Loucy (cell line): Measurements from ENCODE around the gene CPA4.

Experiments
- H2AFZ ChIP-seq: fragments of 200-600 bp; sonication (generic); 2 replicates; pipeline ENCODE4 v1.6.0; 2016; ENCODE audit warnings: antibody characterized with exemption, mild to moderate bottlenecking, low read length, moderate library complexity
- H3F3A ChIP-seq: fragments of 200-600 bp; 2 replicates; pipeline ENCODE4 v1.6.0; 2016; ENCODE audit warnings: antibody characterized with exemption, low read depth, mild to moderate bottlenecking
- H3K27me3 ChIP-seq: fragments of 200-600 bp; sonication (generic); 2 replicates; pipeline ENCODE4 v1.6.1; 2014; ENCODE audit warnings: low read length, mild to moderate bottlenecking; ENCODE audit not compliant: insufficient read depth, poor library complexity, severe bottlenecking
- H3K36me3 ChIP-seq: fragments of 200-600 bp; sonication (generic); 2 replicates; pipeline ENCODE4 v1.6.1; 2016; ENCODE audit warnings: low read length; ENCODE audit not compliant: insufficient read depth
- H3K4me1 ChIP-seq: fragments of 200-600 bp; sonication (generic); 2 replicates; pipeline ENCODE4 v1.5.1; 2014; ENCODE audit warnings: low read length, mild to moderate bottlenecking; ENCODE audit not compliant: insufficient read depth, poor library complexity, severe bottlenecking
- H3K4me2 ChIP-seq: fragments of 200-600 bp; sonication (generic); 2 replicates; pipeline ENCODE4 v1.6.0; 2014; ENCODE audit warnings: antibody characterized with exemption, low read length, low read depth, mild to moderate bottlenecking; ENCODE audit not compliant: poor library complexity, severe bottlenecking
- H3K4me3 ChIP-seq: fragments of 200-600 bp; sonication (generic); 2 replicates; pipeline ENCODE4 v1.5.1; 2014; ENCODE audit warnings: low read length, mild to moderate bottlenecking, mixed read lengths; ENCODE audit not compliant: poor library complexity, severe bottlenecking
- H3K79me2 ChIP-seq: fragments of 200-600 bp; sonication (generic); 2 replicates; pipeline ENCODE4 v1.6.1; 2014; ENCODE audit warnings: low read length; ENCODE audit not compliant: insufficient read depth
- H3K9ac ChIP-seq: fragments of 200-600 bp; sonication (generic); 2 replicates; pipeline ENCODE4 v1.6.0; 2014; ENCODE audit warnings: mild to moderate bottlenecking, low read depth, low read length, moderate library complexity; ENCODE audit not compliant: poor library complexity, severe bottlenecking
- H3K9me2 ChIP-seq: fragments of 200-600 bp; sonication (generic); replicated peaks from 2 replicates; pipeline ENCODE4 v1.6.1; 2016; ENCODE audit warnings: low read depth, low read length, mixed read lengths
- H3K9me3 ChIP-seq: fragments of 200-600 bp; sonication (generic); 2 replicates; pipeline ENCODE4 v1.6.1; 2014; ENCODE audit warnings: mild to moderate bottlenecking, antibody characterized with exemption, low read length, low read depth; ENCODE audit not compliant: insufficient read depth
- H4K20me1 ChIP-seq: fragments of 200-600 bp; sonication (generic); 2 replicates; pipeline ENCODE4 v1.6.0; 2014; ENCODE audit warnings: antibody characterized with exemption, low read length, mild to moderate bottlenecking; ENCODE audit not compliant: insufficient read depth, poor library complexity, severe bottlenecking
- EZH2phosphoT487 ChIP-seq: fragments of 200-600 bp; IDR thresholded peaks from 2 replicates; pipeline ENCODE4 v1.6.1; 2018; ENCODE audit warnings: antibody characterized with exemption, mild to moderate bottlenecking, moderate library complexity, borderline replicate concordance
- TF ChIP-seq, protein P1 (sequence below): fragments of 200-600 bp; sonication (generic); conservative IDR thresholded peaks from 2 replicates; pipeline ENCODE4 v1.5.1; 2014; ENCODE audit warnings: mild to moderate bottlenecking, antibody characterized with exemption, low read length

CPA4 gene

DNA sequence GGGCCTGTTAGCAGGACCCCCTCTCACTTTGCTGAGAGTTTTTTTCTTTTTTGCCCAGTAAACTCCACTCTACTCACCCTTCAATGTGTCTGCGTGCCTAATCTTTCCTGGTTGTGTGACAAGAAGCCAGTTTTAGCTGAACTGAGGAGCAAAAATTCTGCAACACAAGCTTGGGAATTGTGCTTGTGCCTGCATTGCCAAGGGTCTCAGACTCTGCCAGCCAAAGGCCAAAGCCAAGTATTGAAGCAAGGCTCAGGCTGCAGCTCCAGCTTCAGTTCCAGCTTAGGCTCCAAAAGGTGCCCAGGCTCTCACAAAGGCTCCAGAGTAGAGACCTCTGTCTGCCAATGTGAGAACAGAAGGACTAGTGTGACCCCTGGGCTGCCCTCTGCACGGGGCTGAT, 30.5 kb upstream of the CPA4 start:
- Histone ChIP-seq H3K4me3 (no peak overlapping the region), H4K20me1 (no peaks in the 10 kb centered on the region), H3K4me1 (peaks cover 16% of the 10 kb centered on the region), H3K4me2 (no peak overlapping the region), H2AFZ (peak overlapping the region; percentile 8; the same call in 1 of the 2 replicates), H3K27me3 (no peaks in the 10 kb centered on the region), H3K9me2 (no peaks in the 10 kb centered on the region), H3F3A (no peaks in the 10 kb centered on the region), H3K9ac (no peak overlapping the region), H3K36me3 (no peaks in the 10 kb centered on the region), H3K9me3 (no peaks in the 10 kb centered on the region), H3K79me2 (no peaks in the 10 kb centered on the region)
- TF ChIP-seq, protein P1, sequence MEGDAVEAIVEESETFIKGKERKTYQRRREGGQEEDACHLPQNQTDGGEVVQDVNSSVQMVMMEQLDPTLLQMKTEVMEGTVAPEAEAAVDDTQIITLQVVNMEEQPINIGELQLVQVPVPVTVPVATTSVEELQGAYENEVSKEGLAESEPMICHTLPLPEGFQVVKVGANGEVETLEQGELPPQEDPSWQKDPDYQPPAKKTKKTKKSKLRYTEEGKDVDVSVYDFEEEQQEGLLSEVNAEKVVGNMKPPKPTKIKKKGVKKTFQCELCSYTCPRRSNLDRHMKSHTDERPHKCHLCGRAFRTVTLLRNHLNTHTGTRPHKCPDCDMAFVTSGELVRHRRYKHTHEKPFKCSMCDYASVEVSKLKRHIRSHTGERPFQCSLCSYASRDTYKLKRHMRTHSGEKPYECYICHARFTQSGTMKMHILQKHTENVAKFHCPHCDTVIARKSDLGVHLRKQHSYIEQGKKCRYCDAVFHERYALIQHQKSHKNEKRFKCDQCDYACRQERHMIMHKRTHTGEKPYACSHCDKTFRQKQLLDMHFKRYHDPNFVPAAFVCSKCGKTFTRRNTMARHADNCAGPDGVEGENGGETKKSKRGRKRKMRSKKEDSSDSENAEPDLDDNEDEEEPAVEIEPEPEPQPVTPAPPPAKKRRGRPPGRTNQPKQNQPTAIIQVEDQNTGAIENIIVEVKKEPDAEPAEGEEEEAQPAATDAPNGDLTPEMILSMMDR, result no peak
- no peak for TF ChIP-seq EZH2phosphoT487

DNA sequence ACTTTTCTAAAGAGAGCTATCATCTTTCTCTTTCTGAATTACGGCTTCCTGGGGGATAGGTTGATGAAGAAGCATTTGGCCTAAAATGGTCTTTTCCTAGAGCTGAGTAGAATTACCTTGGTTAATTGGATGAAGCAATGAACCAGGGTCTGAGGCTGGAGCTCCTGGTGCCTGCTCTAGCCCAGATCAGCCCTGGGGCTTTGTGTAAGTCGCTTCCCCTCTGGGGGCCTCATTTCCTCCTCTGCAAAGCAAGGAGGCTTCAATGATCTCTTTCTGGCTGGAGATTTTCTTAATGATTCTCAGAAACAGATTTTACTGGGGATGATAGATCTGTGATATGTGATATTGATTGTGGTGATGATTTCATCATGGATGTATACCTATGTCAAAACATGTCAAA, 29.8 kb upstream of the CPA4 start:
- Histone ChIP-seq H3K9me3 (no peaks in the 10 kb centered on the region), H3K9me2 (no peaks in the 10 kb centered on the region), H2AFZ (peak overlapping the region; percentile 8; the same call in 1 of the 2 replicates), H3K4me1 (peaks cover 19% of the 10 kb centered on the region), H3K36me3 (no peaks in the 10 kb centered on the region), H3K9ac (peak overlapping the region; percentile 1), H3K79me2 (no peaks in the 10 kb centered on the region), H4K20me1 (no peaks in the 10 kb centered on the region), H3K4me2 (peak overlapping the region; percentile 37), H3F3A (no peaks in the 10 kb centered on the region), H3K4me3 (no peak overlapping the region), H3K27me3 (no peaks in the 10 kb centered on the region)
- no peak for TF ChIP-seq EZH2phosphoT487
- TF ChIP-seq, protein P1, result no peak

DNA sequence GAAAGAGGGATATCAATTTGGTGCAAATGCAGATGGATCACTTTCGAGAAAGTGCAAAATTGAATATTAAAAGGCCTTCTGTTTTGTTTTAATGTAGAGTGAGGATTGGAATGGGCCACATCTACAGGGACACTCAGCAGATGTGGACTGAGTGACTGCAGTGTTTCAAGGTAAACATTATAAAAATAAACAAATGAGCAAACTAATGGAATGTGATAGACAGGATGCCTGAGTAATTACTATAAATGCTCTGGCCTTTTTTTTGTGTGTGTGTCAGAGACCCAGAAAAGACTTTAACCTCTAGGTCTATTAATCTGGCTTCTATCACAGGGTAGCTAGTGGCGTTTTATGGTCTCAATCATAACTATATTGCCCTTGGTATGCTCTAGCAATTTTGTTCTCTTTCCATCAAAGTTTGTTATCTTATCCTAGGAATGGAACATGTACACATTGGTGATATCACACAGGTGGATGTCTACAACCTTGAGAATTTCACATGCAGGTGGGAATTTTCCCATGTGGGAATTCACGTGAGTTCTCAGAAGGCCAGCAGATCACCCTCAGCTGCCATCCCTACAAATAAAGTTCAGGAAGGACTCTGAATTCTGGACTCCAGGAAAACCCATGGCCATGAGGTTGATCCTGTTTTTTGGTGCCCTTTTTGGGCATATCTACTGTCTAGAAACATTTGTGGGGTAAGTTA, 26.6 kb upstream of the CPA4 start, which contains the start of gene CPA2:
Gene CPA2 (plus strand): TSS at position 606 of the 703 bp plus-strand sequence. CDS start 19 bp downstream, at position 625.
- peaks cover 30% of the 10 kb centered on the region for H3K4me1 ChIP-seq
- no peak within 1 kb of the TSS for H2AFZ ChIP-seq
- no peaks in the 10 kb centered on the region for H3K36me3 ChIP-seq
- no peak within 1 kb of the TSS for H3K9ac ChIP-seq
- no peaks in the 10 kb centered on the region for H3K9me2 ChIP-seq
- H3K27me3 ChIP-seq, result no peaks in the 10 kb centered on the region
- H3K9me3 ChIP-seq, result no peaks in the 10 kb centered on the region
- no peaks in the 10 kb centered on the region for H4K20me1 ChIP-seq
- no peak within 1 kb of the TSS for H3K4me3 ChIP-seq
- no peaks in the 10 kb centered on the region for H3K79me2 ChIP-seq
- no peaks in the 10 kb centered on the region for H3F3A ChIP-seq
- no peak for TF ChIP-seq EZH2phosphoT487
- TF ChIP-seq, protein P1, result no peak
- H3K4me2 ChIP-seq, result no peak within 1 kb of the TSS
